ENCODE measurements around the gene GABBR1.

Gene GABBR1

DNA sequence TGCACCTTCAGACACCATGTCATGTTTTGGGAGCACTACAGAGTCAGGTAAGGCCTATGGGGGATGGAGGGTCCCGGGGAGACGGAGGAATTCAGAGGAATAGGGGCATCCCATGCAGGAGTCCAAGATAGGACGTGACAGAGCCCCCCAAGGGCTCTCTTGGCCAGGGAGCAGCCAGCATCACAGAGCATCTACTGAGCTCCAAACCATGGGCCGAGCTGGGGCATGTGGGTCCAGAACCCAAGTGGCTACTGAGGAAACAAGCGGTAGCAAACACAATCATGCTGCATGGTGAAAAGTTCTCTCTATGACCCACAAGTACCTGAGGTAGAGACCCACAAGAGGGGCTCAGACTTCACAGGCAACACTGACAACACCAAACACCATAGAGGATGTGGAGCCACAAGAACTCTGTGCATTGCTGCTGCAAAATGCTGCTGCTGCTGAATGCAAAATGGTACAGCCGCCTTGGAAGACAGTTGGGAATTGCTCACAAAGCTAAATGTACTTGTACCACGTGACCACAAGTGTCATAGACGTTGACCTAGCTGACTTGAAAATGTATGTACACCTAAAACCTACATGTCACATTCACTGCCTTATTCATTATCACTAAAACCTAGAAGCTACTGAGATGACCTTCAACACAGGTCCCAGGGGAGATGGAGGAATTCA, 111.8 kb downstream of the GABBR1 start:
- DNase-seq (ENCODE audit: low spot score) = no peak
- Histone ChIP-seq H3K27ac (ENCODE audit: poor library complexity, severe bottlenecking) (no peak overlapping the region), H3K4me1 (ENCODE audit: insufficient read depth, poor library complexity, severe bottlenecking) (no peaks in the 10 kb centered on the region), H3K4me3 (ENCODE audit: severe bottlenecking) (no peak overlapping the region), H3K9me3 (ENCODE audit: severe bottlenecking) (peaks cover 4% of the 10 kb centered on the region), H3K36me3 (ENCODE audit: low read depth) (no peaks in the 10 kb centered on the region), H3K27me3 (ENCODE audit: insufficient read depth, poor library complexity, severe bottlenecking) (peaks cover 13% of the 10 kb centered on the region)
- ATAC-seq (ENCODE audit: low read depth) = no peak
- TF ChIP-seq CTCF (IDR thresholded peaks at IDR 0.05; ENCODE audit: poor library complexity, severe bottlenecking) = no peak

GRCh38 chr6:29520232-29520631, 112.8 kb downstream of the GABBR1 start:
- ATAC-seq (ENCODE audit: low read depth) (no peak), DNase-seq (ENCODE audit: low spot score) (no peak)
- no peak for TF ChIP-seq CTCF (IDR thresholded peaks at IDR 0.05; ENCODE audit: poor library complexity, severe bottlenecking)

GRCh38 chr6:29519291-29520010, 113.5 kb downstream of the GABBR1 start:
- H3K9me3 ChIP-seq (ENCODE audit: severe bottlenecking) = peaks cover 4% of the 10 kb centered on the region
- H3K36me3 ChIP-seq (ENCODE audit: low read depth) = no peaks in the 10 kb centered on the region
- ATAC-seq (ENCODE audit: low read depth) = no peak
- H3K4me1 ChIP-seq (ENCODE audit: insufficient read depth, poor library complexity, severe bottlenecking) = peaks cover 3% of the 10 kb centered on the region
- no peak for TF ChIP-seq CTCF (IDR thresholded peaks at IDR 0.05; ENCODE audit: poor library complexity, severe bottlenecking)
- no peak for DNase-seq (ENCODE audit: low spot score)
- no peak overlapping the region for H3K27ac ChIP-seq (ENCODE audit: poor library complexity, severe bottlenecking)
- no peak overlapping the region for H3K4me3 ChIP-seq (ENCODE audit: severe bottlenecking)
- peaks cover 2% of the 10 kb centered on the region for H3K27me3 ChIP-seq (ENCODE audit: insufficient read depth, poor library complexity, severe bottlenecking)

More at GRCh38 chr6:29520232-29520631, 112.8 kb downstream of the GABBR1 start:
- Histone ChIP-seq H3K4me1 (ENCODE audit: insufficient read depth, poor library complexity, severe bottlenecking) (peaks cover 3% of the 10 kb centered on the region), H3K36me3 (ENCODE audit: low read depth) (no peaks in the 10 kb centered on the region), H3K27me3 (ENCODE audit: insufficient read depth, poor library complexity, severe bottlenecking) (peaks cover 10% of the 10 kb centered on the region), H3K27ac (ENCODE audit: poor library complexity, severe bottlenecking) (no peak overlapping the region), H3K9me3 (ENCODE audit: severe bottlenecking) (peaks cover 4% of the 10 kb centered on the region), H3K4me3 (ENCODE audit: severe bottlenecking) (no peak overlapping the region)

GRCh38 chr6:29517728-29518440, 115.1 kb downstream of the GABBR1 start:
- no peak for TF ChIP-seq CTCF (IDR thresholded peaks at IDR 0.05; ENCODE audit: poor library complexity, severe bottlenecking)
- Histone ChIP-seq H3K9me3 (ENCODE audit: severe bottlenecking) (no peaks in the 10 kb centered on the region), H3K27ac (ENCODE audit: poor library complexity, severe bottlenecking) (no peak overlapping the region), H3K27me3 (ENCODE audit: insufficient read depth, poor library complexity, severe bottlenecking) (no peaks in the 10 kb centered on the region), H3K4me1 (ENCODE audit: insufficient read depth, poor library complexity, severe bottlenecking) (peaks cover 3% of the 10 kb centered on the region), H3K4me3 (ENCODE audit: severe bottlenecking) (no peak overlapping the region), H3K36me3 (ENCODE audit: low read depth) (no peaks in the 10 kb centered on the region)
- DNase-seq (ENCODE audit: low spot score) (no peak), ATAC-seq (ENCODE audit: low read depth) (no peak)
